Panc1 (cell line): Measurements from ENCODE around the gene KRTAP10-10.

Source experiments
- CTCF ChIP-seq: fragments of 450-650 bp; IDR thresholded peaks from 2 replicates; pipeline ENCODE4 v1.5.1; 2017; ENCODE audit warnings: mild to moderate bottlenecking
- POLR2AphosphoS5 ChIP-seq: IDR thresholded peaks from 2 replicates; pipeline ENCODE4 v1.6.1; 2012; ENCODE audit warnings: mild to moderate bottlenecking, low read depth, low read length, moderate library complexity
- REST ChIP-seq, 2 experiments: IDR thresholded peaks; 2 replicates each; pipeline ENCODE4 v1.6.1; 2011 to 2012; ENCODE audit warnings: low read depth in 2 of 2, control low read depth in 1 of 2, low read length in 1 of 2, mild to moderate bottlenecking in 1 of 2, moderate library complexity in 1 of 2; ENCODE audit not compliant: insufficient read depth in 1 of 2
- SIN3A ChIP-seq: IDR thresholded peaks from 2 replicates; pipeline ENCODE4 v1.6.1; 2012; ENCODE audit warnings: low read depth, mild to moderate bottlenecking, low read length, moderate library complexity, borderline replicate concordance; ENCODE audit not compliant: insufficient read depth
- TCF7L2 ChIP-seq: IDR thresholded peaks from 2 replicates; pipeline ENCODE4 v1.6.1; 2011; ENCODE audit warnings: mild to moderate bottlenecking, low read depth, low read length, inconsistent platforms

- no peak for TF ChIP-seq POLR2AphosphoS5
- no peak for TF ChIP-seq CTCF
- no peak for TF ChIP-seq TCF7L2
- TF ChIP-seq SIN3A = no peak
- no peak for TF ChIP-seq REST (IDR thresholded peaks at IDR 0.05; ENCODE audit: insufficient read depth in 1 of 2, low read depth in 2 of 2, low read length in 1 of 2)
These were observed 25.6 kb upstream of the KRTAP10-10 start for GRCh38 chr21:44611551-44611950.
